Measurements from ENCODE around the gene NUDT5.

GRCh38 chr10:12162927-12163326 is 32.8 kb downstream of the NUDT5 start:
- TF ChIP-seq, protein P1, sequence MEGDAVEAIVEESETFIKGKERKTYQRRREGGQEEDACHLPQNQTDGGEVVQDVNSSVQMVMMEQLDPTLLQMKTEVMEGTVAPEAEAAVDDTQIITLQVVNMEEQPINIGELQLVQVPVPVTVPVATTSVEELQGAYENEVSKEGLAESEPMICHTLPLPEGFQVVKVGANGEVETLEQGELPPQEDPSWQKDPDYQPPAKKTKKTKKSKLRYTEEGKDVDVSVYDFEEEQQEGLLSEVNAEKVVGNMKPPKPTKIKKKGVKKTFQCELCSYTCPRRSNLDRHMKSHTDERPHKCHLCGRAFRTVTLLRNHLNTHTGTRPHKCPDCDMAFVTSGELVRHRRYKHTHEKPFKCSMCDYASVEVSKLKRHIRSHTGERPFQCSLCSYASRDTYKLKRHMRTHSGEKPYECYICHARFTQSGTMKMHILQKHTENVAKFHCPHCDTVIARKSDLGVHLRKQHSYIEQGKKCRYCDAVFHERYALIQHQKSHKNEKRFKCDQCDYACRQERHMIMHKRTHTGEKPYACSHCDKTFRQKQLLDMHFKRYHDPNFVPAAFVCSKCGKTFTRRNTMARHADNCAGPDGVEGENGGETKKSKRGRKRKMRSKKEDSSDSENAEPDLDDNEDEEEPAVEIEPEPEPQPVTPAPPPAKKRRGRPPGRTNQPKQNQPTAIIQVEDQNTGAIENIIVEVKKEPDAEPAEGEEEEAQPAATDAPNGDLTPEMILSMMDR (IDR thresholded peaks at IDR 0.05; ENCODE audit: low read depth, low read length) = no peak
- TF ChIP-seq MAX (IDR thresholded peaks at IDR 0.05; ENCODE audit: low read depth, low read length) (no peak), POLR2A (IDR thresholded peaks at IDR 0.05; ENCODE audit: extremely low read depth, insufficient read length) (no peak), MYC (IDR thresholded peaks at IDR 0.05; ENCODE audit: low read depth, low read length) (no peak)

Measured in NB4 (cell line).